Vagina (tissue), 2 donors: ENCODE data around the gene CDC34. TPM values are rescaled to one million over a fixed set of nuclear protein-coding genes. Genes with fewer than 3 reads are reported as not detected.

Source experiments
- DNase-seq, 2 donors: peaks; one replicate each; pipeline ENCODE4 v3.0.0-alpha.2; 2017; ENCODE audit errors: extremely low spot score in 2 of 2
- H3K27ac ChIP-seq: fragments of 200-600 bp; sonication (generic); one replicate; pipeline ENCODE4 v1.5.1; 2019
- H3K27me3 ChIP-seq: fragments of 200-600 bp; sonication (generic); one replicate; pipeline ENCODE4 v1.5.1; 2019
- H3K36me3 ChIP-seq, 2 donors: fragments of 200-600 bp; sonication (generic); one replicate each; pipeline ENCODE4 v1.5.1; 2017 to 2019
- H3K4me1 ChIP-seq: fragments of 200-600 bp; sonication (generic); one replicate; pipeline ENCODE4 v1.5.1; 2019
- H3K4me3 ChIP-seq, 2 donors: fragments of 200-600 bp; sonication (generic); 1 replicate in 1 of 2; 2 replicates in 1 of 2; pipeline ENCODE4 v1.5.1; 2016 to 2019
- H3K9me3 ChIP-seq: fragments of 200-600 bp; sonication (generic); one replicate; pipeline ENCODE4 v1.5.1; 2019
- CTCF ChIP-seq, 3 experiments: fragments of 450-650 bp in 2 of 3; fragments of 200-600 bp in 1 of 3; sonication (generic) in 1 of 3; IDR thresholded peaks; one replicate each; pipeline ENCODE4 v1.5.1; 2017 to 2019; ENCODE audit warnings: antibody characterized with exemption in 3 of 3, mild to moderate bottlenecking in 2 of 3, moderate library complexity in 2 of 3
- POLR2A ChIP-seq, 2 donors: fragments of 450-650 bp; IDR thresholded peaks; one replicate each; pipeline ENCODE4 v1.6.1; 2017; ENCODE audit warnings: antibody characterized with exemption in 2 of 2, mild to moderate bottlenecking in 2 of 2, moderate library complexity in 2 of 2
- POLR2AphosphoS5 ChIP-seq, 2 donors: sonication (generic); formaldehyde crosslinking; IDR thresholded peaks; one replicate each; pipeline ENCODE4 v1.9.0; 2017; ENCODE audit warnings: antibody characterized with exemption in 2 of 2, mild to moderate bottlenecking in 2 of 2, low read depth in 1 of 2; ENCODE audit not compliant: insufficient read depth in 1 of 2
- intact Hi-C: fragments of 100-400 bp; cut with DNase I; formaldehyde crosslinking; loops from one replicate; pipeline ENCODE4 v1.15.1; 2023
- total RNA-seq: library from RNA; depleted of rRNA; stranded (reverse); fragments of >200 nt; gene quantifications from one replicate; pipeline ENCODE4 v1.2.3, GENCODE V29; 2016

The CDC34 gene
- total RNA-seq, 1 donor from 2014 or later: 62.6 TPM

- intact Hi-C loops: no loop called here
- H3K27ac ChIP-seq: no peak overlapping the region
- peaks cover 5% of the 10 kb centered on the region for H3K27me3 ChIP-seq
- H3K9me3 ChIP-seq: no peaks in the 10 kb centered on the region
- H3K36me3 ChIP-seq: no peaks in the 10 kb centered on the region
- DNase-seq: no peak
- H3K4me3 ChIP-seq: no peak overlapping the region
- peaks cover 18% of the 10 kb centered on the region for H3K4me1 ChIP-seq
- TF ChIP-seq POLR2AphosphoS5 (IDR thresholded peaks at IDR 0.05; ENCODE audit: insufficient read depth in 1 of 2, low read depth in 1 of 2): no peak
Measured at GRCh38 chr19:492091-492531, 39.4 kb upstream of the CDC34 start.

- Histone ChIP-seq H3K27ac (no peak overlapping the region), H3K9me3 (no peaks in the 10 kb centered on the region), H3K4me3 (no peak overlapping the region), H3K36me3 (no peaks in the 10 kb centered on the region), H3K27me3 (peaks cover 16% of the 10 kb centered on the region), H3K4me1 (peaks cover 18% of the 10 kb centered on the region)
- DNase-seq: no peak
- no peak for TF ChIP-seq CTCF (IDR thresholded peaks at IDR 0.05)
- TF ChIP-seq POLR2AphosphoS5 (IDR thresholded peaks at IDR 0.05; ENCODE audit: insufficient read depth in 1 of 2, low read depth in 1 of 2): no peak
- TF ChIP-seq POLR2A (IDR thresholded peaks at IDR 0.05): no peak
- intact Hi-C loops: no loop called here
Measured at GRCh38 chr19:493391-494170, 38.0 kb upstream of the CDC34 start.

GRCh38 chr19:494171-495080 is 37.1 kb upstream of the CDC34 start:
- Histone ChIP-seq H3K27ac (no peak overlapping the region), H3K4me1 (peaks cover 15% of the 10 kb centered on the region), H3K36me3 (no peaks in the 10 kb centered on the region), H3K9me3 (no peaks in the 10 kb centered on the region), H3K4me3 (no peak overlapping the region), H3K27me3 (peaks cover 16% of the 10 kb centered on the region)
- no peak for DNase-seq
- intact Hi-C loops: no loop called here
- TF ChIP-seq POLR2A (IDR thresholded peaks at IDR 0.05) (no peak), CTCF (IDR thresholded peaks at IDR 0.05) (no peak), POLR2AphosphoS5 (IDR thresholded peaks at IDR 0.05; ENCODE audit: insufficient read depth in 1 of 2, low read depth in 1 of 2) (no peak)

GRCh38 chr19:495081-495401 is 36.5 kb upstream of the CDC34 start:
- Histone ChIP-seq H3K36me3 (no peaks in the 10 kb centered on the region), H3K27ac (no peak overlapping the region), H3K9me3 (no peaks in the 10 kb centered on the region), H3K4me3 (no peak overlapping the region), H3K4me1 (peaks cover 11% of the 10 kb centered on the region), H3K27me3 (peaks cover 16% of the 10 kb centered on the region)
- intact Hi-C loops: no loop called here
- no peak for TF ChIP-seq POLR2AphosphoS5 (IDR thresholded peaks at IDR 0.05; ENCODE audit: insufficient read depth in 1 of 2, low read depth in 1 of 2)
- TF ChIP-seq POLR2A (IDR thresholded peaks at IDR 0.05): no peak
- no peak for TF ChIP-seq CTCF (IDR thresholded peaks at IDR 0.05)
- DNase-seq: no peak

GRCh38 chr19:495402-496111 is 36.0 kb upstream of the CDC34 start:
- Histone ChIP-seq H3K9me3 (no peaks in the 10 kb centered on the region), H3K4me1 (peaks cover 11% of the 10 kb centered on the region), H3K4me3 (no peak overlapping the region), H3K27me3 (peaks cover 16% of the 10 kb centered on the region), H3K36me3 (no peaks in the 10 kb centered on the region), H3K27ac (no peak overlapping the region)
- DNase-seq: no peak
- intact Hi-C loops: no loop called here
- TF ChIP-seq CTCF (IDR thresholded peaks at IDR 0.05): peak in 2 of 3 experiments; percentile 17 to 41
- no peak for TF ChIP-seq POLR2A (IDR thresholded peaks at IDR 0.05)
